Calu3 (cell line): ENCODE measurements around the gene CHRD. TPM values are rescaled to one million over a fixed set of nuclear protein-coding genes. Genes with fewer than 3 reads are reported as not detected.
A peak's percentile ranks its signal among the peaks of the same experiment; 100 is the strongest.

Experiments
- BruUV-seq: library from RNA; stranded (reverse); fragments of 400-500 nt; replicated peaks from 2 replicates; lab custom pipeline; 2021; lab: Mats Ljungman, UMichigan
- CTCF ChIA-PET: fragments of 300-600 bp; sonication (Branson Sonifier 250); formaldehyde crosslinking; loops from one replicate; lab custom pipeline; 2022; ENCODE audit warnings: antibody characterized with exemption; lab: Charles Lee
- DNase-seq: peaks from one replicate; pipeline ENCODE4 v3.0.0; 2022
- H3K27ac Mint-ChIP-seq: one replicate; pipeline ENCODE4 v1.8.0; 2022; ENCODE audit warnings: mixed read lengths; ENCODE audit not compliant: unreplicated experiment
- H3K27me3 Mint-ChIP-seq: one replicate; pipeline ENCODE4 v1.8.0; 2022; ENCODE audit warnings: mixed read lengths; ENCODE audit not compliant: unreplicated experiment
- H3K36me3 Mint-ChIP-seq: one replicate; pipeline ENCODE4 v1.8.0; 2022; ENCODE audit warnings: mild to moderate bottlenecking, moderate library complexity, mixed read lengths; ENCODE audit not compliant: insufficient read depth, unreplicated experiment
- H3K4me1 Mint-ChIP-seq: one replicate; pipeline ENCODE4 v1.8.0; 2022; ENCODE audit warnings: mild to moderate bottlenecking, low read depth, mixed read lengths; ENCODE audit not compliant: unreplicated experiment
- H3K4me3 Mint-ChIP-seq: one replicate; pipeline ENCODE4 v1.8.0; 2022; ENCODE audit warnings: mild to moderate bottlenecking, low read depth, moderate library complexity, mixed read lengths; ENCODE audit not compliant: unreplicated experiment
- H3K9me3 Mint-ChIP-seq: one replicate; pipeline ENCODE4 v1.8.0; 2022; ENCODE audit warnings: low read depth, mixed read lengths; ENCODE audit not compliant: unreplicated experiment
- CTCF ChIP-seq: fragments of 200-600 bp; IDR thresholded peaks from one replicate; pipeline ENCODE4 v1.8.0; 2022; ENCODE audit warnings: antibody characterized with exemption; ENCODE audit not compliant: unreplicated experiment
- intact Hi-C: fragments of 100-400 bp; cut with micrococcal nuclease; formaldehyde crosslinking; loops from one replicate; pipeline ENCODE4 v1.10.0; 2022; ENCODE audit not compliant: unreplicated experiment
- total RNA-seq: library from RNA; stranded (reverse); gene quantifications from 2 replicates; pipeline ENCODE4 v1.2.3, GENCODE V29; 2022

CHRD gene
- total RNA-seq, 1 experiment from 2014 or later, result not detected

DNA sequence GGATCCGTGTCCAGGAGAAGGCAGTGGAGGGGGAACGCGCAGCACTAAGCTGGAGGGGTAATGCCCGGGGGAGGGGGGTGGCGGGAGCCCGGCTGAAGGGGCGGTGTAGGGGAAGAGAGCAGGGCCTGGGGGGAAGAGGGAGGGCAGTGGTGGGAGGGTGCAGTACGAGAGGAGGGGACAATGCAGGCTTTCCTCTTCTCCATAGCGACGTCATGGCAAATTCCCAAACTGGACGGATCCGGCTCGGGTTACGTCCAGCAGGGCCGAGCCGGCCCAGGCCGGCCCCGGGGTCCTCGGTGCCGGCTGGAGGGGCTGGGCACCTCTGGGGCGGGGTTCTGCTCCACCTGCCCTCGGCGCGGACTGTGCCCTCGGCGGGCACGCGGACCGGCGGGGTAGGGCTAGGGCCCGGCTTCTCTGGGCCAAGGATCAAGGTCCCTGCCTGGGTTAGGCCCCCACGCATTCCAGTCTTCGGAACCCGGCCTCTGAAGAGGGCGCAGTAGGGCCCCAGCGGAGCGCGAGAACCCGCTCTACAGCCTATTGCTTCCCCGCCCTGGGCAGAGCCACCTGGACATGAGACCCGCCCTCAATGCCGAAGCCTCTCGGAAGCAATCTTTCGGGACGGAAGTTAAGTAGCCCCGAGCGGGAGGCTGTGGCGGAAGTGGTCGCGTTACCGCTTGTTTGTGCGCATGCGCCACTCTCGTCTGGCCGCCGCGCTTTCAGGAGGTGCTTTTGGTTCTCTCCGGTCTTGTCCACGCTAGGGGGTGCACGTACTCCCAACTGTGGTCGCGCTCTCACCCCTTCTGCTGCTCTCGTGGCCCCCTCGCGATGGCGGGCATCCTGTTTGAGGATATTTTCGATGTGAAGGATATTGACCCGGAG is 16.9 kb upstream of the CHRD start:
- no peaks in the 10 kb centered on the region for H3K9me3 Mint-ChIP-seq

GRCh38 chr3:184366619-184367289 is 13.1 kb upstream of the CHRD start:
- peaks cover 84% of the 10 kb centered on the region for H3K36me3 Mint-ChIP-seq
- no peak for DNase-seq
- TSS peak; percentile 5 for BruUV-seq
- intact Hi-C loops, result no loop called here
- peaks cover 18% of the 10 kb centered on the region for H3K4me1 Mint-ChIP-seq
- CTCF ChIA-PET, result interaction anchor here (0.7 kb wide), 1 partner anchor 150 kb away, joined by 4 read pairs; no protein-coding TSS in a partner anchor
- no peaks in the 10 kb centered on the region for H3K9me3 Mint-ChIP-seq
- H3K27me3 Mint-ChIP-seq, result no peaks in the 10 kb centered on the region
- no peak overlapping the region for H3K4me3 Mint-ChIP-seq
- no peak for TF ChIP-seq CTCF
- H3K27ac Mint-ChIP-seq, result no peak overlapping the region

More for the DNA sequence above, 16.9 kb upstream of the CHRD start:
- Mint-ChIP-seq H3K27ac (peak overlapping the region; percentile 88), H3K27me3 (no peaks in the 10 kb centered on the region), H3K4me3 (peak overlapping the region; percentile 88), H3K4me1 (peaks cover 34% of the 10 kb centered on the region), H3K36me3 (peaks cover 82% of the 10 kb centered on the region)
- CTCF ChIA-PET, result interaction anchor here (0.6 to 1.5 kb wide), 10 partner anchors 7 to 182 kb away, joined by 3 to 10 read pairs (median 4); no protein-coding TSS in a partner anchor
- peak; percentile 80 for TF ChIP-seq CTCF
- TSS peak; percentile 54 for BruUV-seq
- DNase-seq, result peak; percentile 99
- intact Hi-C loops, result no loop called here

- peaks cover 72% of the 10 kb centered on the region for H3K36me3 Mint-ChIP-seq
- TF ChIP-seq CTCF, result no peak
- no TSS peak for BruUV-seq
- intact Hi-C loops, result no loop called here
- peaks cover 20% of the 10 kb centered on the region for H3K4me1 Mint-ChIP-seq
- H3K4me3 Mint-ChIP-seq, result no peak overlapping the region
- no peak for DNase-seq
- no peak overlapping the region for H3K27ac Mint-ChIP-seq
- CTCF ChIA-PET, result no interaction called here
- no peaks in the 10 kb centered on the region for H3K9me3 Mint-ChIP-seq
- H3K27me3 Mint-ChIP-seq, result peaks cover 13% of the 10 kb centered on the region
These were observed 11.7 kb upstream of the CHRD start for GRCh38 chr3:184368116-184368515.

DNA sequence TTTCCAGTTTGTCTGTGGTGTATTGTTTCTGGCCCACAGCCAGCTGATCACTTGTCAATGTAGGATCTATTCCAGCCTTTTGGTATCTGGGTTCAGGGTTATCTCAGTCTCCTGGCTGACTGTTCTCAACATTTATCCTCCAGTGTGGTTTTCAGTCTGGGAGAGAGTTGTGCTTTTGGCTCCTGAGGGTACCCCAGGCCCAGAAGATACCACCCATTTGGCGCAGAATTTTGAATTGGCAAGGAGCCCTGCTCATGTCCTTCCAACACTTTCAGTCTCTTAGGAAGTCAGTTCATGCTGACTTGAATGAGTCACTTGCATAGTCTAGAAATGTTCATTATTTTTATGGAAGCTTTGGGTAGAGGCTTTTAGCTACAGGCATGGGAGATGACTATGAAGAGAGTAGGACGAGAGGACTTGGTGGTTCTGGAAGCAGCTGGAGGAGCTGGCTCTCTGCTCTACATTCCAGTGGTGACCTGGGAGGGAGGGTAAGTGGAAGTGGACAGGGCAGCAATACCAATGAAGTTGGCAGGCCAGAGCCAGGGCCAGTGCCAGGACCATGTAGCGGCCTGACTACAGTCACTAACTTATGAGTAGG is 11.2 kb upstream of the CHRD start:
- Mint-ChIP-seq H3K36me3 (peaks cover 66% of the 10 kb centered on the region), H3K4me3 (no peak overlapping the region), H3K4me1 (peaks cover 20% of the 10 kb centered on the region), H3K27me3 (peaks cover 19% of the 10 kb centered on the region), H3K27ac (no peak overlapping the region), H3K9me3 (no peaks in the 10 kb centered on the region)
- DNase-seq, result no peak
- no peak for TF ChIP-seq CTCF
- intact Hi-C loops, result no loop called here
- CTCF ChIA-PET, result interaction anchor here (0.6 kb wide), 1 partner anchor 49 kb away, joined by 4 read pairs; no protein-coding TSS in a partner anchor
- no TSS peak for BruUV-seq
